Dermis microvascular lymphatic vessel endothelial cell (primary cell): ENCODE results near the gene UGT2B15. TPM values are rescaled to one million over a fixed set of nuclear protein-coding genes. Genes with fewer than 3 reads are reported as not detected.
"Not testable (repeated sequence)": the region's sequence is repeated elsewhere in the genome, so short reads cannot be mapped to it uniquely, and the experiment has no call there.

ENCODE experiments used
- DNase-seq, 2 donors: peaks; one replicate each; pipeline versions ENCODE4 v3.0.0 to v3.0.0-alpha.2; 2010; ENCODE audit warnings: low read depth in 2 of 2
- total RNA-seq: library from RNA; depleted of rRNA; stranded (reverse); fragments of >200 nt; gene quantifications from 2 replicates; pipeline ENCODE4 v1.2.1, GENCODE V29; 2014

The UGT2B15 gene
- not detected in 2 replicates for total RNA-seq

GRCh38 chr4:68670479-68670939 lies at the start of gene UGT2B15:
Gene UGT2B15, minus strand, starts transcription at chr4:68670652. Its CDS starts 34 bp downstream, at chr4:68670618.
- not testable (repeated sequence) for DNase-seq

DNA sequence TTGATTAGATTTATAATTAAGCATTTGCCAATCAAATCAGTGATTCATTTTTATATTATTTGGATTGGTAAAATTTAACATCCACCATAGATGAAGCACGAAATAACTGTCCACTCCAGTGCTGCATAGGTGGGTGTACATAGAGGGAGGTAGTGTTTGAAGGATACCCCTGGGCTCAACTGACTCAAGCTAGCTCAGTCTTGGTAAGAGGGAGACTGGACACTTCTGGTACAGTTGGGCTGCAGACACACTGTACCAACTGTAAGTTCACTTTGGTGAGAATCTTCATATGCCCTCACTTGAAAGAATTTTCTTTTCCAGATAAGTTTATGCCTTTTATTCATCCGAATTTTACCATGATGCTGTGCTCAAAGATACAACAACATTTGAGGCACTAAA lies 48.6 kb upstream of the UGT2B15 start:
- no peak for DNase-seq

DNA sequence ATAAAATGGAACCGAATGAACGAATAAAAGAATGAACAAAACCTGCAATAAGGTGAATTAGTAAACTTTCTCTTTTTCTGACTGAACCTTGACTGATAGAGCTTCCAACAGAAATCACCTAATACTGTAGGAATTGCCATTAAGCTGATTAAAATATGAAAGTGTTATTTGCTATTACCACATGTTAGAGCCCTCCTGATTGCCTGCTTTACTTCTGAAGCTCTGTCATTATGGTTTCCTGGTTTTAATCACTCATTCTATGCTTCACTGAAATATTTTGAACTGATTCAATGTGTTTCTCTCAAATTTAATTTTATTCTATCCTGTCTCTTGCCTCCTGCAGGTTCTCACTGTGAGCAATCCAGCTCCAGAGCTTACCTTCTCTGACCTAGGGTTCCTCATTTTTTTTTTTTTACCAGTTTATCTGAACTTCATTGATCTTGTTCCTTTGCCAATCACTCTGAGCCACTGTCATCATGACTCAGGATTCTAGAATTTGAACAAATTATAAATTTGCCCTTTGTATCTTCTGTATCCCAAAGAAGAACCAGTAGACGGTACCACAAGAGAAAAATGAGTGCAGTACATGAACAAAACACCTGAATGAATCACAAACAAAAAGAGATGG lies 48.1 kb upstream of the UGT2B15 start:
- no peak for DNase-seq

DNA sequence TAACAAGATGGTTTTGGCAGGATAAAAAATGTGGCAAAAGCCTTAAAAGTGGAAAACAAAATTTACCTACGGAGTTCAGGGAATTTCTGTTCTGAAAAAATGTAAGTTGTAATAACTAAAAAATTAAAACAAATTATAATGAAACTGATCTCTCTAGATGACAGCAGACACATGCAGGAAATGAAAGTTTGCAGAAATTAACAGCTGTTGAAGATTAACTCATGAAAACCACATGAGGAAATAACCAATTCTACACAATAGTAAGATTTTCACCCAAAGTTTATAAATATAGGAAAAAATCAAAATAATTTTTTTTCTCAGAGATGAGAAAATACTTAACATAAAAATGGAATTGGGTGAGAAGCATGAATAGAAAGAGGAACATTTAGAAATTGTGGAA lies 47.5 kb upstream of the UGT2B15 start:
- no peak for DNase-seq

- DNase-seq, result no peak
Observed at GRCh38 chr4:68714400-68714799, 43.9 kb upstream of the UGT2B15 start.

DNA sequence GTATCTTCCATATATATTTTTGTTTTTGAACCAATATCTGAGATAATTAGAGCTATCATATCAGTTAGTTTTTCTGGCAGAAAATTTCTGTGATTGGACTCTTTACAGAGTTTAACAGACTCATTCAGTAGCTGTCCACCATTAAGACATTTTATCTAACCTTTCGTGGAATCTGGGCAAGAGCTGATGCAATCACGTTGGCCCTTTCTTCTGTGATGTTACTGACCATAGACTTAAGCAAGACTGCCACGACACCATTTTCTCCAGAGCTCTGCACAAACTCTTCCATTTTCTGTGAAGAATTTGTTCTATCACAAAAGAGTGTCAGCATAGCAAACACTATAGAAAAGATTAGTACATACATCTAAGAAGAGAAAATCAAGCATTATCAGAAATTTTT lies 41.8 kb upstream of the UGT2B15 start:
- no peak for DNase-seq

DNA sequence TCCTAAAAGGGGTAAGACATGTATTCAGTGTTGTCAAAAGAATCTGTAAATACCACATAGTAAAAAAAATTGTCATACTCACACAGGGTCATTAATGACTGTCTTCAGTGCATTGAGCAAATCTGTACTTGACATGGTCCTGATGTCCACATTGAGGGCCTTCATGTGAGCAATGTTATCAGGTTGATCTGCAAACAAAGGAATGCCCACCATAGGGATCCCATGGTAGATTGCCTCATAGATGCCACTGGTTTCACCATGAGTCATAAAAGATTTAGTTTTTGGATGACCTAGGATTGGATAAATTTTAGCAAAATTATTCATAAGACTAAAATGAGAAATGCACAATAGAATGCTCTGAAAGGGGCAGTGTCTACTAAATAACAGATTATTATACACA lies 38.1 kb upstream of the UGT2B15 start:
- no peak for DNase-seq

GRCh38 chr4:68703168-68703567 lies 32.7 kb upstream of the UGT2B15 start:
- DNase-seq, result not testable (repeated sequence)

DNA sequence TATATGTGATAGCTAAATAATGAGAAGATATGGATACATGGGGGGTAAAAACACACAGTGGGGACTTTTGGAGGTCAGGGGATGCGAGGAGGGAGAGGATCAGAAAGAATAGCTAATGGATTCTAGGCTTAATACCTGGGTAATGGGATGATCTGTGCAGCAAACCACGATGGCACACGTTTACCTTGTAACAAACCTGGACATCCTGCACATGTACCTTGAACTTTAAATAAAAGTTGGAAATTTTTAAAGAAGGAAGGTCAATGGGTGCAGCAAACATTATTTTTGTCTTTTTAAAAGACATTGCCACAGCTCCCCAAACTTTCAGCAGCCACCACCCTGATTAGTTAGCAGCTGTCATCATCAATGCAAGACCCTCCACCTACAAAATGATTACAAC lies 29.7 kb upstream of the UGT2B15 start:
- no peak for DNase-seq

DNA sequence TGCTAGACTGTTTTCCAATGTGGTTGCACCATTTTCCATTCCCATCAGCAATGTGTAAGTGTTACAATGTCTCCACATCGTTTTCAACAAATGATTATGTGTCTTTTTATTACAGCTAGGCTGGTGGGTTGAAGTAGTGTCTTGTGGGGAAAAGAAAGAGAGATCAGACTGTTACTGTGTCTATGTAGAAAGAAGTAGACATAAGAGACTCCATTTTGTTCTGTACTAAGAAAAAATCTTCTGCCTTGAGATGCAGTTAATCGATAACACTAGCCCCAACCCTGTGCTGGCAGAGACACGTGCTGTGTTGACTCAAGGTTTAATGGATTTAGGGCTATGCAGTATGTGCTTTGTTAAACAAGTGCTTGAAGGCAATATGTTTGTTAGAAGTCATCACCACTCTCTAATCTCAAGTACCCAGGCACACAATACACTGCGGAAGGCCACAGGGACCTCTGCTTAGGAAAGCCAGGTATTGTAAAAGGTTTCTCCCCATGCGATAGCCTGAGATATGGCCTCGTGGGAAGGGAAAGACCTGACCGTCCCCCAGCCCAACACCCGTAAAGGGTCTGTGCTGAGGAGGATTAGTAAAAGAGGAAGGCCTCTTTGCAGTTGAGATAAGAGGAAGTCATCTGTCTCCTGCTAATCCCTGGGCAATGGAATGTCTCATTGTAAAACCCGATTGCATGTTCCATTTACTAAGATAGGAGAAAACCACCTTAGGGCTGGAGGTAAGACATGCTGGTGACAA lies 23.0 kb upstream of the UGT2B15 start:
- DNase-seq, result no peak

- no peak for DNase-seq
Observed at GRCh38 chr4:68691186-68691585, 20.7 kb upstream of the UGT2B15 start.

DNA sequence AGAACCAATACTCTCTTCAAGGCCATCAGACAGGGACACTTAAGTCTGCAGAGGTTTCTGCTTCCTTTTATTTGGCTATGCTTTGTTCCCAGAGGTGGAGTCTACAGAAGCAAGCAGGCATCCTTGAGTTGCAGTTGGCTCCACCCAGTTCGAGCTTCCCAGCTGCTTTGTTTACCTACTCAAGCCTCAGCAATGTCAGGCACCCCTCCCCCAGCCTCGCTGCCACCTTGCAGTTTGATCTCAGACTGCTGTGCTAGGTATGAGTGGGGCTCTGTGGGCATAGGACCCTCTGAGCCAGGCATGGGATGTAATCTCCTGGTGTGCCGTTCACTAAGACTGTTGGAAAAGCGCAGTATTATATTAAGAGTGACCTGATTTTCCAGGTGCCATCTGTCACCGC lies 12.6 kb upstream of the UGT2B15 start:
- DNase-seq, result no peak

- not testable (repeated sequence) for DNase-seq
Observed at GRCh38 chr4:68681298-68681697, 10.8 kb upstream of the UGT2B15 start.

DNA sequence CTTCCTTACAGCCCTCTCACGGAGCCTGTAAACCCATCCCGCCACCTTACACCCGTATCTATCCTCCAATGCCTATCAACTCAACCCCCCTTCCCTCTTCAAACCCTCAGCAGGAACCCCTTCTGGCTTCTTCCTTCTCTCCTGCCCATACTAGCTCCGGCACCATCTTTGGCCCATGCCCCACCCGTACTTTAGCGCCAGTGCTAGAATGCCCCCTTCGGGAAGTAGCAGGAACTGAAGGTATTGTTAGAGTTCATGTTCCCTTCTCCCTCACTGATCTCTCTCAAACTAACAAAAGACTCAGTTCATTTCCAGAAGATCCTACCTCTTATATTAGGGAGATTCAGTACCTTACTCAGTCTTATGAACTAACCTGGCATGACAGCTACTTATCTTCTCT lies 2.7 kb upstream of the UGT2B15 start:
- DNase-seq, result no peak

GRCh38 chr4:68671217-68671616 lies 765 bp upstream of the UGT2B15 start:
- DNase-seq, result not testable (repeated sequence)

DNA sequence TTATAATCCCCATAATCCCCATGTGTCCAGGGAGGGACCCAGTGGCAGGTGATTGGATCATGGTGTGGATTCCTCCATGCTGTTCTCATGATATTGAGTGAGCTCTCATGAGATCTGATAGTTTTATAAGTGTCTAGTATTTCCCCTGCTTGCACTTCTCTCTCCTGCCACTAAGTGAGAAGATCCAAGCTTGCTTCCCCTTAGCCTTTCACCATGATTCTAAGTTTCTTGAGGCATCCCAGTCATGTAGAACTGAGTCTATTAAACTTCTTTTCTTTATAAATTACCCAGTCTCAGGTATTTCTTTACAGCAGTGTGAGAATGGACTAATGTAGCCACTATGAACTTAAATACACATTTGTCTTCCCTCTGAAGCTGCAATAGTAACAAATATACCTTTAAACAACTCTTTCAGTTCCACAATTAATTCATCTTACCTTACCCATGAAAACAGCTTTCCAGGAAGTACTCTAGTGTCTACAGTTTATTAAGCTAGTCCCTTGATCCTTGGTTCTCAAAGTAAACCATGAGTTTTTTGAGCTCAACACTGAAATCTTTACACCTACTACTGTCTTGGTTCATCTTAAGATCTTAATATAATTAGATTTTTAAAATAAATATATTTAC lies 1.8 kb downstream of the UGT2B15 start:
- not testable (repeated sequence) for DNase-seq

- DNase-seq, result not testable (repeated sequence)
Observed at GRCh38 chr4:68667551-68667950, 2.9 kb downstream of the UGT2B15 start.

- not testable (repeated sequence) for DNase-seq
Observed at GRCh38 chr4:68664721-68665120, 5.7 kb downstream of the UGT2B15 start.

GRCh38 chr4:68662836-68663574 lies 7.4 kb downstream of the UGT2B15 start:
- DNase-seq, result not testable (repeated sequence)

DNA sequence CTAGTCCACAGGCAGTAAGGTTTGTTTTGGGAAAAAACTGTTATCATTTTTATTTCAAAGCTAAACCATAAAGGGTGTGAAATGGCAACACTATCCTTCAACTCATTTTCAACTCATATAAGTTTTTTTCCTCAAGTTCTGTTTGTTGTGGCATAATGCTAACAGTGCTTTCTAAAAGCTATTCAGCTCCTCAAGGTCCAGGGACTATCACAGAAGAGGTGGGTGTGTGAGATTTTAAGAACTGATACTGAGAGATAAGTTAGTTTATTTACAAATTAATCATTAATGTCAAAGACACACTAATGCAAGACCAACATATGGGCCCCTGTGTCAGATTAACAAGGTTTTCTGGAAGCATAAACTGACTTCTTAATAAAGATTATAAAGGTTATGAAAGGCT lies 11.8 kb downstream of the UGT2B15 start:
- DNase-seq, result no peak

GRCh38 chr4:68657022-68657594 lies 13.3 kb downstream of the UGT2B15 start:
- DNase-seq, result not testable (repeated sequence)
